ENCODE measurements around the gene RIN3. TPM values are rescaled to one million over a fixed set of nuclear protein-coding genes. Genes with fewer than 3 reads are reported as not detected.

Gene RIN3
- total and polyA plus RNA-seq, 10 of the 15 experiments (the other 5 are each of a cell fraction or from before 2014, with no cell fraction given) = 0.91 to 23.3 (median 6.3) TPM

GRCh38 chr14:92589213-92589852 is 75.8 kb downstream of the RIN3 start (continued):
- TF ChIP-seq IRF3 (IDR thresholded peaks at IDR 0.05) (no peak), HDGF (IDR thresholded peaks at IDR 0.05) (0 out of 2 replicates have a peak, but pooled peaks have one; percentile 32), TBL1XR1 (IDR thresholded peaks at IDR 0.05; ENCODE audit: low read depth, low read length) (no peak), TCF12 (IDR thresholded peaks at IDR 0.05; ENCODE audit: low read depth, low read length) (0 out of 2 replicates have a peak, but pooled peaks have one; percentile 14), SMC3 (IDR thresholded peaks at IDR 0.05; ENCODE audit: borderline replicate concordance, low read length) (peak; percentile 85), ZNF217 (IDR thresholded peaks at IDR 0.05) (peak; percentile 69; the same call in 1 of the 2 replicates)

GRCh38 chr14:92590176-92590575 is 76.6 kb downstream of the RIN3 start:
- Histone ChIP-seq H2AFZ (ENCODE audit: control insufficient read depth, low read depth, low read length) (no peak overlapping the region), H4K20me1 (ENCODE audit: control insufficient read depth, insufficient read depth) (no peaks in the 10 kb centered on the region; the same call in 1 of the 2 replicates), H3K9me3 (replicated peaks; ENCODE audit: control insufficient read depth, insufficient read depth, low read length) (no peaks in the 10 kb centered on the region; the same call in 2 of the 3 replicates), H3K4me2 (ENCODE audit: control insufficient read depth, insufficient read depth) (no peak overlapping the region), H3K79me2 (ENCODE audit: control insufficient read depth, insufficient read depth, low read length) (no peaks in the 10 kb centered on the region), H3K27me3 (replicated peaks in 1 of 2; ENCODE audit: control insufficient read depth in 2 of 2, insufficient read depth in 2 of 2, low read length in 1 of 2) (no peaks in the 10 kb centered on the region), H3K27ac (ENCODE audit: control insufficient read depth, insufficient read depth) (no peak overlapping the region), H3K36me3 (ENCODE audit: control insufficient read depth in 2 of 2, insufficient read depth in 2 of 2, low read length in 1 of 2) (no peaks in the 10 kb centered on the region), H3K4me3 (no peak overlapping the region), H3K4me1 (ENCODE audit: control insufficient read depth, insufficient read depth, low read length) (peaks cover 33% of the 10 kb centered on the region), H3K9ac (ENCODE audit: control insufficient read depth, insufficient read depth, low read length) (no peak overlapping the region)
- in situ Hi-C loops (cut with MboI) = no loop called here
- ChIA-PET POLR2A (interaction anchor here (0.9 to 1.5 kb wide), 3 partner anchors 14 to 62 kb away, joined by 3 to 4 read pairs (median 4); no protein-coding TSS in a partner anchor), SMC1A (ENCODE audit: uncharacterized antibody, unreplicated experiment) (interaction anchor here (0.6 to 8.7 kb wide), 23 partner anchors 13 to 331 kb away, joined by 3 to 137 read pairs (median 5); no protein-coding TSS in a partner anchor), CTCF (interaction anchor here (0.6 to 6.5 kb wide), 27 partner anchors 10 to 255 kb away, joined by 3 to 81 read pairs (median 6); no protein-coding TSS in a partner anchor), RAD21 (ENCODE audit: unreplicated experiment) (interaction anchor here (1.0 to 8.7 kb wide), 21 partner anchors 7 to 194 kb away, joined by 3 to 101 read pairs (median 7); no protein-coding TSS in a partner anchor)
- intact Hi-C loops (cut with micrococcal nuclease; ENCODE audit: unreplicated experiment) = no loop called here
- FAIRE-seq = no peak
- no peak for ATAC-seq
- no TSS peak for BruUV-seq (replicated peaks)
- DNase-seq (ENCODE audit: low read depth, low spot score) = no peak
- WGBS (ENCODE audit: insufficient coverage, insufficient replicate concordance, low lambda C conversion rate, missing lambda C conversion rate) = 100% methylated on average over 2 of the region's 2 CpGs
- TF ChIP-seq CBX5 (IDR thresholded peaks at IDR 0.05; ENCODE audit: low read depth) (no peak), USF2 (IDR thresholded peaks at IDR 0.05; ENCODE audit: borderline replicate concordance, low read depth, low read length) (no peak), SUZ12 (IDR thresholded peaks at IDR 0.05; ENCODE audit: unreplicated experiment) (no peak), CBX3 (IDR thresholded peaks at IDR 0.05; ENCODE audit: borderline replicate concordance, low read depth) (no peak), E2F8 (IDR thresholded peaks at IDR 0.05; ENCODE audit: low read depth, partially characterized antibody) (no peak), ZBTB11 (CRISPR knock-in tag; IDR thresholded peaks at IDR 0.05) (no peak)
